GM23248 (cell line): ENCODE data around the gene EXOC2. TPM values are rescaled to one million over a fixed set of nuclear protein-coding genes. Genes with fewer than 3 reads are reported as not detected.

Experiments
- DNase-seq: peaks from one replicate; pipeline ENCODE4 v3.0.0-alpha.2; 2015
- H2AFZ ChIP-seq: fragments of 200-600 bp; sonication (generic); 2 replicates; pipeline ENCODE4 v1.6.1; 2016; ENCODE audit warnings: antibody characterized with exemption
- H3F3A ChIP-seq: fragments of 200-600 bp; sonication (generic); 2 replicates; pipeline ENCODE4 v1.6.1; 2016; ENCODE audit warnings: mild to moderate bottlenecking, antibody characterized with exemption, mixed run types; ENCODE audit not compliant: insufficient read depth
- H3K27ac ChIP-seq: fragments of 200-600 bp; sonication (generic); 2 replicates; pipeline ENCODE4 v1.5.1; 2016; ENCODE audit warnings: mild to moderate bottlenecking
- H3K27me3 ChIP-seq: fragments of 200-600 bp; sonication (generic); replicated peaks from 2 replicates; pipeline ENCODE4 v1.6.1; 2016; ENCODE audit warnings: mild to moderate bottlenecking; ENCODE audit not compliant: insufficient read depth
- H3K36me3 ChIP-seq: fragments of 200-600 bp; sonication (generic); 2 replicates; pipeline ENCODE4 v1.6.1; 2016; ENCODE audit warnings: low read depth, mild to moderate bottlenecking
- H3K4me1 ChIP-seq: fragments of 200-600 bp; sonication (generic); 2 replicates; pipeline ENCODE4 v1.6.1; 2016; ENCODE audit warnings: mild to moderate bottlenecking; ENCODE audit not compliant: insufficient read depth
- H3K4me2 ChIP-seq: fragments of 200-600 bp; sonication (generic); one replicate; pipeline ENCODE4 v1.6.1; 2016; ENCODE audit warnings: mild to moderate bottlenecking; ENCODE audit not compliant: unreplicated experiment
- H3K4me3 ChIP-seq: fragments of 200-600 bp; sonication (generic); 2 replicates; pipeline ENCODE4 v1.5.1; 2016; ENCODE audit warnings: mild to moderate bottlenecking
- H3K79me2 ChIP-seq: fragments of 200-600 bp; sonication (generic); 2 replicates; pipeline ENCODE4 v1.6.1; 2016; ENCODE audit warnings: mild to moderate bottlenecking; ENCODE audit not compliant: insufficient read depth
- H3K9ac ChIP-seq: fragments of 200-600 bp; sonication (generic); 2 replicates; pipeline ENCODE4 v1.6.1; 2016; ENCODE audit warnings: mild to moderate bottlenecking
- H3K9me2 ChIP-seq: fragments of 200-600 bp; sonication (generic); 2 replicates; pipeline ENCODE4 v1.6.1; 2016; ENCODE audit warnings: mixed run types, mild to moderate bottlenecking, moderate library complexity; ENCODE audit not compliant: insufficient read depth
- H3K9me3 ChIP-seq: fragments of 200-600 bp; sonication (generic); one replicate; pipeline ENCODE4 v1.6.1; 2017; ENCODE audit warnings: low read depth
- H4K20me1 ChIP-seq: fragments of 200-600 bp; sonication (generic); 2 replicates; pipeline ENCODE4 v1.6.0; 2016; ENCODE audit not compliant: insufficient read depth
- EZH2 ChIP-seq: fragments of 200-600 bp; sonication (generic); IDR thresholded peaks from 2 replicates; pipeline ENCODE4 v1.6.1; 2018; ENCODE audit warnings: antibody characterized with exemption, mild to moderate bottlenecking; ENCODE audit not compliant: insufficient read depth, poor library complexity, severe bottlenecking
- EZH2phosphoT487 ChIP-seq: fragments of 200-600 bp; sonication (generic); IDR thresholded peaks from 2 replicates; pipeline ENCODE4 v1.6.1; 2018; ENCODE audit warnings: antibody characterized with exemption, moderate library complexity, mild to moderate bottlenecking, low read depth; ENCODE audit not compliant: insufficient read depth
- WGBS, 2 experiments: methylation state at CpG; one replicate each; pipeline ENCODE4 v1.1.6; 2015 to 2017; ENCODE audit warnings: low lambda C conversion rate in 2 of 2, low coverage in 1 of 2; ENCODE audit errors: missing lambda C conversion rate in 2 of 2; 5-methylcytosine and 5-hydroxymethylcytosine counted together
- in situ Hi-C: fragments of 300-500 bp; cut with MboI; formaldehyde crosslinking; loops from 2 replicates; pipeline ENCODE4 v1.15.0; 2020
- polyA plus RNA-seq: library from polyadenylated mRNA; unstranded; fragments of >200 nt; fragmentation: Nextera tagmentation; extraction: Ambion mirVana; gene quantifications from 2 replicates; pipeline ENCODE4 v1.2.1, GENCODE V29; 2016
- total RNA-seq: library from RNA; depleted of rRNA; stranded (reverse); fragments of >200 nt; shearing (Covaris generic); gene quantifications from 2 replicates; pipeline ENCODE4 v1.2.3, GENCODE V29; 2014

EXOC2 gene
- total and polyA plus RNA-seq, 2 experiments from 2014 or later = 17.5 to 32.9 TPM

GRCh38 chr6:508006-508405, 184.9 kb downstream of the EXOC2 start:
- Histone ChIP-seq H2AFZ (no peak overlapping the region), H3K27ac (no peak overlapping the region), H3F3A (no peaks in the 10 kb centered on the region), H3K9me3 (no peaks in the 10 kb centered on the region), H3K36me3 (no peaks in the 10 kb centered on the region), H3K4me1 (no peaks in the 10 kb centered on the region), H3K9me2 (no peaks in the 10 kb centered on the region), H3K4me2 (no peak overlapping the region), H3K79me2 (no peaks in the 10 kb centered on the region), H3K4me3 (no peak overlapping the region), H4K20me1 (no peaks in the 10 kb centered on the region), H3K27me3 (no peaks in the 10 kb centered on the region), H3K9ac (no peak overlapping the region)
- no peak for DNase-seq
- in situ Hi-C loops = no loop called here
- TF ChIP-seq EZH2phosphoT487 = no peak
- no peak for TF ChIP-seq EZH2
- 97 to 99% methylated on average over 9 of the region's 9 CpGs for WGBS, 2 experiments

- no peak for DNase-seq
- H3K4me3 ChIP-seq = no peak overlapping the region
- no peaks in the 10 kb centered on the region for H3K27me3 ChIP-seq
- H3K9ac ChIP-seq = no peak overlapping the region
- H3K27ac ChIP-seq = no peak overlapping the region
- TF ChIP-seq EZH2 (no peak), EZH2phosphoT487 (no peak)
- no peak overlapping the region for H2AFZ ChIP-seq
- no peaks in the 10 kb centered on the region for H3K79me2 ChIP-seq
- no peaks in the 10 kb centered on the region for H3K9me2 ChIP-seq
- WGBS, 2 experiments = 65 to 77% methylated on average over 1 of the region's 1 CpG
- no peaks in the 10 kb centered on the region for H3K4me1 ChIP-seq
- in situ Hi-C loops = no loop called here
- no peaks in the 10 kb centered on the region for H3K9me3 ChIP-seq
- no peak overlapping the region for H3K4me2 ChIP-seq
- H3K36me3 ChIP-seq = no peaks in the 10 kb centered on the region
- H4K20me1 ChIP-seq = no peaks in the 10 kb centered on the region
- H3F3A ChIP-seq = no peaks in the 10 kb centered on the region
Measured at GRCh38 chr6:506920-507622, 185.9 kb downstream of the EXOC2 start.

- WGBS, 2 experiments = 78 to 84% methylated on average over 4 of the region's 4 CpGs
Measured at GRCh38 chr6:506508-506907, 186.4 kb downstream of the EXOC2 start.

GRCh38 chr6:505374-505773, 187.6 kb downstream of the EXOC2 start:
- Histone ChIP-seq H2AFZ (no peak overlapping the region), H3F3A (no peaks in the 10 kb centered on the region), H3K79me2 (no peaks in the 10 kb centered on the region), H3K4me1 (no peaks in the 10 kb centered on the region), H3K9ac (no peak overlapping the region), H3K4me2 (no peak overlapping the region), H3K27me3 (no peaks in the 10 kb centered on the region), H3K36me3 (no peaks in the 10 kb centered on the region), H4K20me1 (no peaks in the 10 kb centered on the region), H3K27ac (no peak overlapping the region), H3K9me2 (no peaks in the 10 kb centered on the region), H3K9me3 (no peaks in the 10 kb centered on the region), H3K4me3 (no peak overlapping the region)
- no peak for TF ChIP-seq EZH2phosphoT487
- TF ChIP-seq EZH2 = no peak
- in situ Hi-C loops = no loop called here
- WGBS, 2 experiments = 89 to 90% methylated on average over 8 to 10 of the region's 10 CpGs
- no peak for DNase-seq

More at GRCh38 chr6:506508-506907, 186.4 kb downstream of the EXOC2 start:
- H3K9ac ChIP-seq = no peak overlapping the region
- no peaks in the 10 kb centered on the region for H3K36me3 ChIP-seq
- H3K9me3 ChIP-seq = no peaks in the 10 kb centered on the region
- H2AFZ ChIP-seq = no peak overlapping the region
- in situ Hi-C loops = no loop called here
- H3K27ac ChIP-seq = no peak overlapping the region
- H4K20me1 ChIP-seq = no peaks in the 10 kb centered on the region
- H3K79me2 ChIP-seq = no peaks in the 10 kb centered on the region
- no peaks in the 10 kb centered on the region for H3K4me1 ChIP-seq
- no peak for TF ChIP-seq EZH2
- TF ChIP-seq EZH2phosphoT487 = no peak
- no peaks in the 10 kb centered on the region for H3F3A ChIP-seq
- H3K4me3 ChIP-seq = no peak overlapping the region
- H3K4me2 ChIP-seq = no peak overlapping the region
- no peak for DNase-seq
- no peaks in the 10 kb centered on the region for H3K9me2 ChIP-seq
- H3K27me3 ChIP-seq = no peaks in the 10 kb centered on the region
